Prostate gland (tissue), 2 donors: ENCODE data around the gene MPDU1. TPM values are rescaled to one million over a fixed set of nuclear protein-coding genes. Genes with fewer than 3 reads are reported as not detected.
A peak's percentile ranks its signal among the peaks of the same experiment; 100 is the strongest.

ENCODE experiments used
- DNase-seq: peaks from one replicate; pipeline ENCODE4 v3.0.0-alpha.2; 2019; ENCODE audit warnings: low spot score
- H3K27ac ChIP-seq, 2 donors: fragments of 200-600 bp; sonication (generic); 2 replicates each; pipeline ENCODE4 v1.5.1; 2017 to 2019
- H3K27me3 ChIP-seq: fragments of 200-600 bp; sonication (generic); replicated peaks from 2 replicates; pipeline ENCODE4 v1.5.1; 2019; ENCODE audit not compliant: insufficient read depth
- H3K36me3 ChIP-seq, 2 donors: fragments of 200-600 bp; sonication (generic); 1 replicate in 1 of 2; 2 replicates in 1 of 2; pipeline versions ENCODE4 v1.5.1 to v1.8.1; 2017 to 2019
- H3K4me1 ChIP-seq: fragments of 200-600 bp; sonication (generic); replicated peaks from 2 replicates; pipeline ENCODE4 v1.5.1; 2019
- H3K4me3 ChIP-seq, 2 donors: fragments of 200-600 bp; sonication (generic); 2 replicates each; pipeline ENCODE4 v1.5.1; 2017 to 2019
- H3K9me3 ChIP-seq: fragments of 200-600 bp; sonication (generic); 2 replicates; pipeline ENCODE4 v1.5.1; 2017
- POLR2A ChIP-seq: fragments of 450-650 bp; IDR thresholded peaks from one replicate; pipeline ENCODE4 v1.6.1; 2016; ENCODE audit warnings: antibody characterized with exemption, mild to moderate bottlenecking
- POLR2AphosphoS5 ChIP-seq: sonication (generic); formaldehyde crosslinking; IDR thresholded peaks from one replicate; pipeline ENCODE4 v1.6.1; 2017; ENCODE audit warnings: antibody characterized with exemption
- WGBS: methylation state at CpG from one replicate; pipeline ENCODE4 v1.1.5; 2018; 5-methylcytosine and 5-hydroxymethylcytosine counted together
- intact Hi-C: fragments of 100-400 bp; cut with DNase I; formaldehyde crosslinking; loops from one replicate; pipeline ENCODE4 v1.14.2; 2022
- total RNA-seq, 2 donors: library from RNA; depleted of rRNA; stranded (reverse); fragments of >200 nt; gene quantifications; one replicate each; pipeline ENCODE4 v1.1.0, GENCODE V29; 2016
- TF ChIP-seq, protein P1 (sequence below), 4 experiments: fragments of 200-600 bp in 2 of 4; fragments of 450-650 bp in 2 of 4; sonication (generic) in 2 of 4; IDR thresholded peaks; 1 replicate in 3 of 4; 2 replicates in 1 of 4; pipeline ENCODE4 v1.5.1; 2016 to 2019; ENCODE audit warnings: antibody characterized with exemption in 4 of 4, mild to moderate bottlenecking in 2 of 4, moderate library complexity in 2 of 4

The MPDU1 gene
- total RNA-seq, 2 donors from 2014 or later = 101 to 239 TPM

- TF ChIP-seq POLR2AphosphoS5 (no peak), POLR2A (no peak)
- TF ChIP-seq, protein P1, sequence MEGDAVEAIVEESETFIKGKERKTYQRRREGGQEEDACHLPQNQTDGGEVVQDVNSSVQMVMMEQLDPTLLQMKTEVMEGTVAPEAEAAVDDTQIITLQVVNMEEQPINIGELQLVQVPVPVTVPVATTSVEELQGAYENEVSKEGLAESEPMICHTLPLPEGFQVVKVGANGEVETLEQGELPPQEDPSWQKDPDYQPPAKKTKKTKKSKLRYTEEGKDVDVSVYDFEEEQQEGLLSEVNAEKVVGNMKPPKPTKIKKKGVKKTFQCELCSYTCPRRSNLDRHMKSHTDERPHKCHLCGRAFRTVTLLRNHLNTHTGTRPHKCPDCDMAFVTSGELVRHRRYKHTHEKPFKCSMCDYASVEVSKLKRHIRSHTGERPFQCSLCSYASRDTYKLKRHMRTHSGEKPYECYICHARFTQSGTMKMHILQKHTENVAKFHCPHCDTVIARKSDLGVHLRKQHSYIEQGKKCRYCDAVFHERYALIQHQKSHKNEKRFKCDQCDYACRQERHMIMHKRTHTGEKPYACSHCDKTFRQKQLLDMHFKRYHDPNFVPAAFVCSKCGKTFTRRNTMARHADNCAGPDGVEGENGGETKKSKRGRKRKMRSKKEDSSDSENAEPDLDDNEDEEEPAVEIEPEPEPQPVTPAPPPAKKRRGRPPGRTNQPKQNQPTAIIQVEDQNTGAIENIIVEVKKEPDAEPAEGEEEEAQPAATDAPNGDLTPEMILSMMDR (IDR thresholded peaks at IDR 0.05) = no peak
- peaks cover 39% of the 10 kb centered on the region for H3K4me1 ChIP-seq
- H3K27ac ChIP-seq = peak overlapping the region; percentile 92 to 96
- no peaks in the 10 kb centered on the region for H3K36me3 ChIP-seq
- H3K27me3 ChIP-seq = no peaks in the 10 kb centered on the region
- no peak overlapping the region for H3K4me3 ChIP-seq
- DNase-seq = no peak
- H3K9me3 ChIP-seq = no peaks in the 10 kb centered on the region
- 30% methylated on average over 18 of the region's 19 CpGs for WGBS
- intact Hi-C loops = no loop called here
These were observed 26.4 kb upstream of the MPDU1 start for GRCh38 chr17:7557147-7557764.

DNA sequence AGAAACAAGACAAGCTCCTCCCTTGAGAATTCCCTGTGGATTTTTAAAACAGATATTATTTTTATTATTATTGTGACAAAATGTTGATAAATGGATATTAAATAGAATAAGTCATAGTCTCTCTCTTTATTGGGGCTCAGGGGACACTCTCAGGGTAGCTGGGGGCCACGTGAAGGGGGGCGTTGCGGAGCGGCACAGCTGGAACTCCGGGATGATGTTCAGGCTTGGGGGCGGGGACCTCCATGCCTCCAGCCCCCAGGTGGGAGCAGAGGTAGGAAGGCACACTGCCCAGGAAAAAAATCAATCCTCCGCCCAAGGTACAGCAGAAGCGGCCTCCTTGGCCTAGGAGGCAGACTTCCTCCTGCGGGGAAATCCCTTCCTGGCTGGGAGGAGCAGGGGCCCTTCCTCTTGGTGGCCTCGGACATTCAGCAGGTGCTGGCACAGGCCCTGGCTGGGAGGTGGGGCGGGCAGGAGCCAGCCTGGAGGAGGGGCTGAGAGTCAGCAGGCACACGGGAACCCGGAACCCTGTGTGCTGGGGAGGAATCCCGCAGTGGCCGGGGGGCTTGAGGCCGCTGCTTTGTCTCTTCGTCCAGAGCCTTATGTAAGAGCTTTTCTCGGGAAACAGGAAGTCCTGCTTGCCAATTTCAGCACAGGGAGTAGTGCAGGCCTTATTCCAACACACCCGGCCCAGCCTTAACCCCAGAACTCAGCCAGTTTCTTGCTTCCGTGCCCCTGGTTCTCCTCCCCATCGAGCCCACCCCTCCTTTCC, 25.7 kb upstream of the MPDU1 start:
- no peaks in the 10 kb centered on the region for H3K9me3 ChIP-seq
- H3K36me3 ChIP-seq = no peaks in the 10 kb centered on the region
- DNase-seq = peak; percentile 94
- intact Hi-C loops = no loop called here
- WGBS = 3% methylated on average over 20 of the region's 21 CpGs
- TF ChIP-seq POLR2A = peak; percentile 91
- TF ChIP-seq, protein P1 (IDR thresholded peaks at IDR 0.05) = peak in 2 of 4 experiments; percentile 35 to 43
- peak; percentile 96 for TF ChIP-seq POLR2AphosphoS5
- no peaks in the 10 kb centered on the region for H3K27me3 ChIP-seq
- peak overlapping the region; percentile 22 to 25 for H3K4me3 ChIP-seq
- H3K27ac ChIP-seq = peak overlapping the region; percentile 92 to 96
- H3K4me1 ChIP-seq = peaks cover 47% of the 10 kb centered on the region

- H3K27ac ChIP-seq = peak within 1 kb of the TSS; percentile 92 to 96
- H3K27me3 ChIP-seq = no peaks in the 10 kb centered on the region
- TF ChIP-seq, protein P1 (IDR thresholded peaks at IDR 0.05) = no peak
- no peak for TF ChIP-seq POLR2A
- no peak for TF ChIP-seq POLR2AphosphoS5
- intact Hi-C loops = no loop called here
- peak within 1 kb of the TSS; percentile 22 to 25 for H3K4me3 ChIP-seq
- DNase-seq = peak; percentile 42
- WGBS = 18% methylated on average over 16 of the region's 16 CpGs
- H3K9me3 ChIP-seq = no peaks in the 10 kb centered on the region
- peaks cover 52% of the 10 kb centered on the region for H3K4me1 ChIP-seq
- H3K36me3 ChIP-seq = no peaks in the 10 kb centered on the region
These were observed 24.9 kb upstream of the MPDU1 start, which contains the start of gene TNFSF13 for GRCh38 chr17:7558544-7559319. Gene TNFSF13, plus strand, starts transcription at chr17:7558750. Its CDS starts 290 bp downstream, at chr17:7559040.

- WGBS = 57% methylated on average over 18 of the region's 18 CpGs
- Histone ChIP-seq H3K36me3 (peaks cover 0 to 4% of the 10 kb centered on the region in 2 donors), H3K27me3 (no peaks in the 10 kb centered on the region), H3K27ac (peak overlapping the region; percentile 92 to 96), H3K9me3 (no peaks in the 10 kb centered on the region), H3K4me3 (peak overlapping the region; percentile 22 to 25), H3K4me1 (peaks cover 52% of the 10 kb centered on the region)
- TF ChIP-seq POLR2A = no peak
- TF ChIP-seq, protein P1 (IDR thresholded peaks at IDR 0.05) = no peak
- no peak for TF ChIP-seq POLR2AphosphoS5
- peak; percentile 31 for DNase-seq
- intact Hi-C loops = loop anchor here (5.0 kb wide), 2 partner anchors 122 to 207 kb away; partner anchors contain the start of genes FGF11, KCTD11 and TMEM102
These were observed 24.1 kb upstream of the MPDU1 start for GRCh38 chr17:7559320-7560171.
